Esophagus muscularis mucosa (tissue), 3 donors: ENCODE results near the gene AP2A1.

Experiments used
- POLR2A ChIP-seq: fragments of 450-650 bp; IDR thresholded peaks from one replicate; pipeline ENCODE4 v1.6.1; 2017; ENCODE audit warnings: antibody characterized with exemption, moderate library complexity, mild to moderate bottlenecking, low read depth
- POLR2AphosphoS5 ChIP-seq, 2 donors: sonication (generic); formaldehyde crosslinking; IDR thresholded peaks; one replicate each; pipeline ENCODE4 v1.6.1; 2017; ENCODE audit warnings: antibody characterized with exemption in 2 of 2
- TF ChIP-seq, protein P1 (sequence below), 3 experiments: fragments of 200-600 bp in 2 of 3; fragments of 450-650 bp in 1 of 3; sonication (generic) in 2 of 3; IDR thresholded peaks; one replicate each; pipeline ENCODE4 v1.5.1; 2017 to 2019; ENCODE audit warnings: antibody characterized with exemption in 3 of 3, mild to moderate bottlenecking in 2 of 3, moderate library complexity in 1 of 3

DNA sequence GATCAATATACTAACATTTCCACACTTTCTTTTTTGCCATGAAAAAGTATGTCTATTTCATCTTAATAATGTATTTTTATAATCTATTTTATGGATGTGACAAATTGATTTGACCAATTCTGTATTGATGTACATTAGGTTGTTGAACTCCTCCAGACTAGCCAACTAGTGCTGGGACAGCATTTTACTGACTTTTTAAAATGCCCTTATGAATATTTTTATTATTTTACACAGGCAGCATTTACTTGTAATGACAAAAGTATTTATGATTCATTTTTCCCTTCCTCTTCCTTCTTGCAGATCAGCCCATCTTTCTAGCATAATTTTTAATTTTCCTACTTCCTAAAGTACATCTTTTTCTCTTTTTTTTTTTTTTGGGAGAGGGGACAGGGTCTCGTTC lies 47.2 kb downstream of the AP2A1 start:
- TF ChIP-seq, protein P1, sequence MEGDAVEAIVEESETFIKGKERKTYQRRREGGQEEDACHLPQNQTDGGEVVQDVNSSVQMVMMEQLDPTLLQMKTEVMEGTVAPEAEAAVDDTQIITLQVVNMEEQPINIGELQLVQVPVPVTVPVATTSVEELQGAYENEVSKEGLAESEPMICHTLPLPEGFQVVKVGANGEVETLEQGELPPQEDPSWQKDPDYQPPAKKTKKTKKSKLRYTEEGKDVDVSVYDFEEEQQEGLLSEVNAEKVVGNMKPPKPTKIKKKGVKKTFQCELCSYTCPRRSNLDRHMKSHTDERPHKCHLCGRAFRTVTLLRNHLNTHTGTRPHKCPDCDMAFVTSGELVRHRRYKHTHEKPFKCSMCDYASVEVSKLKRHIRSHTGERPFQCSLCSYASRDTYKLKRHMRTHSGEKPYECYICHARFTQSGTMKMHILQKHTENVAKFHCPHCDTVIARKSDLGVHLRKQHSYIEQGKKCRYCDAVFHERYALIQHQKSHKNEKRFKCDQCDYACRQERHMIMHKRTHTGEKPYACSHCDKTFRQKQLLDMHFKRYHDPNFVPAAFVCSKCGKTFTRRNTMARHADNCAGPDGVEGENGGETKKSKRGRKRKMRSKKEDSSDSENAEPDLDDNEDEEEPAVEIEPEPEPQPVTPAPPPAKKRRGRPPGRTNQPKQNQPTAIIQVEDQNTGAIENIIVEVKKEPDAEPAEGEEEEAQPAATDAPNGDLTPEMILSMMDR (IDR thresholded peaks at IDR 0.05) = no peak
- no peak for TF ChIP-seq POLR2A
- no peak for TF ChIP-seq POLR2AphosphoS5 (IDR thresholded peaks at IDR 0.05)
